ENCODE results near the gene DIS3L2.

The DIS3L2 gene

GRCh38 chr2:232133078-232133477, 171.6 kb downstream of the DIS3L2 start:
- H3K4me3 ChIP-seq (ENCODE audit: low read depth, low read length) = no peak overlapping the region
- no peak for TF ChIP-seq CTCF (IDR thresholded peaks at IDR 0.05; ENCODE audit: borderline replicate concordance, insufficient read depth, low read depth, low read length)

GRCh38 chr2:232134939-232135338, 173.4 kb downstream of the DIS3L2 start:
- no peak for TF ChIP-seq CTCF (IDR thresholded peaks at IDR 0.05; ENCODE audit: borderline replicate concordance, insufficient read depth, low read depth, low read length)
- no peak overlapping the region for H3K4me3 ChIP-seq (ENCODE audit: low read depth, low read length)

- TF ChIP-seq CTCF (IDR thresholded peaks at IDR 0.05; ENCODE audit: borderline replicate concordance, insufficient read depth, low read depth, low read length) = no peak
- H3K4me3 ChIP-seq (ENCODE audit: low read depth, low read length) = no peak overlapping the region
These were observed 176.0 kb downstream of the DIS3L2 start for GRCh38 chr2:232137356-232138147.

GRCh38 chr2:232138441-232138840, 176.9 kb downstream of the DIS3L2 start:
- no peak overlapping the region for H3K4me3 ChIP-seq (ENCODE audit: low read depth, low read length)
- no peak for TF ChIP-seq CTCF (IDR thresholded peaks at IDR 0.05; ENCODE audit: borderline replicate concordance, insufficient read depth, low read depth, low read length)

GRCh38 chr2:232139171-232139594, 177.7 kb downstream of the DIS3L2 start:
- H3K4me3 ChIP-seq (ENCODE audit: low read depth, low read length) = no peak overlapping the region
- no peak for TF ChIP-seq CTCF (IDR thresholded peaks at IDR 0.05; ENCODE audit: borderline replicate concordance, insufficient read depth, low read depth, low read length)

GRCh38 chr2:232139786-232140562, 178.5 kb downstream of the DIS3L2 start:
- H3K4me3 ChIP-seq (ENCODE audit: low read depth, low read length) = no peak overlapping the region
- TF ChIP-seq CTCF (IDR thresholded peaks at IDR 0.05; ENCODE audit: borderline replicate concordance, insufficient read depth, low read depth, low read length) = no peak

Data from GM12875 (cell line).